ENCODE data around the gene NOSTRIN. TPM values are rescaled to one million over a fixed set of nuclear protein-coding genes. Genes with fewer than 3 reads are reported as not detected.

The NOSTRIN gene
- total RNA-seq, 1 donor from 2014 or later, result 0.42 TPM

- DNase-seq (ENCODE audit: low read depth), result no peak
- Histone ChIP-seq H3K27me3 (ENCODE audit: control insufficient read depth, insufficient read depth, low read length) (peaks cover 8% of the 10 kb centered on the region), H3K36me3 (ENCODE audit: control insufficient read depth, insufficient read depth, low read length) (no peaks in the 10 kb centered on the region), H3K4me3 (ENCODE audit: low read depth, low read length) (no peak overlapping the region)
- TF ChIP-seq, protein P1, sequence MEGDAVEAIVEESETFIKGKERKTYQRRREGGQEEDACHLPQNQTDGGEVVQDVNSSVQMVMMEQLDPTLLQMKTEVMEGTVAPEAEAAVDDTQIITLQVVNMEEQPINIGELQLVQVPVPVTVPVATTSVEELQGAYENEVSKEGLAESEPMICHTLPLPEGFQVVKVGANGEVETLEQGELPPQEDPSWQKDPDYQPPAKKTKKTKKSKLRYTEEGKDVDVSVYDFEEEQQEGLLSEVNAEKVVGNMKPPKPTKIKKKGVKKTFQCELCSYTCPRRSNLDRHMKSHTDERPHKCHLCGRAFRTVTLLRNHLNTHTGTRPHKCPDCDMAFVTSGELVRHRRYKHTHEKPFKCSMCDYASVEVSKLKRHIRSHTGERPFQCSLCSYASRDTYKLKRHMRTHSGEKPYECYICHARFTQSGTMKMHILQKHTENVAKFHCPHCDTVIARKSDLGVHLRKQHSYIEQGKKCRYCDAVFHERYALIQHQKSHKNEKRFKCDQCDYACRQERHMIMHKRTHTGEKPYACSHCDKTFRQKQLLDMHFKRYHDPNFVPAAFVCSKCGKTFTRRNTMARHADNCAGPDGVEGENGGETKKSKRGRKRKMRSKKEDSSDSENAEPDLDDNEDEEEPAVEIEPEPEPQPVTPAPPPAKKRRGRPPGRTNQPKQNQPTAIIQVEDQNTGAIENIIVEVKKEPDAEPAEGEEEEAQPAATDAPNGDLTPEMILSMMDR (IDR thresholded peaks at IDR 0.05; ENCODE audit: insufficient read depth, low read length, poor library complexity, severe bottlenecking), result no peak
Observed at GRCh38 chr2:168913495-168913894, 111.1 kb downstream of the NOSTRIN start.

Other genes starting within 250 kb of the NOSTRIN start
- gene SPC25, start 87.8 kb downstream of the NOSTRIN start, total RNA-seq, result 1.8 and 2.0 TPM in 2 replicates
- not detected in 2 replicates for gene G6PC2, start 98.7 kb downstream of the NOSTRIN start, total RNA-seq
- not detected in 2 replicates for gene ABCB11, start 228.7 kb downstream of the NOSTRIN start, total RNA-seq

Data from kidney epithelial cell (primary cell).